HFF-Myc (cell line): ENCODE measurements around the gene ECHDC1.
"Not testable (repeated sequence)": the region's sequence is repeated elsewhere in the genome, so short reads cannot be mapped to it uniquely, and the experiment has no call there.

ENCODE experiments used
- DNase-seq: peaks from one replicate; pipeline ENCODE4 v3.0.0-alpha.2; 2011; ENCODE audit warnings: low read depth; ENCODE audit errors: extremely low read depth
- H3K4me3 ChIP-seq: replicated peaks from 2 replicates; pipeline ENCODE4 v1.5.1; 2011; ENCODE audit warnings: low read depth, mild to moderate bottlenecking, control low read depth, low read length
- CTCF ChIP-seq: IDR thresholded peaks from 2 replicates; pipeline ENCODE4 v1.5.1; 2012; ENCODE audit warnings: mild to moderate bottlenecking, low read depth, low read length, control low read depth; ENCODE audit errors: missing control alignments

Gene ECHDC1, protein sequence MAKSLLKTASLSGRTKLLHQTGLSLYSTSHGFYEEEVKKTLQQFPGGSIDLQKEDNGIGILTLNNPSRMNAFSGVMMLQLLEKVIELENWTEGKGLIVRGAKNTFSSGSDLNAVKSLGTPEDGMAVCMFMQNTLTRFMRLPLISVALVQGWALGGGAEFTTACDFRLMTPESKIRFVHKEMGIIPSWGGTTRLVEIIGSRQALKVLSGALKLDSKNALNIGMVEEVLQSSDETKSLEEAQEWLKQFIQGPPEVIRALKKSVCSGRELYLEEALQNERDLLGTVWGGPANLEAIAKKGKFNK

DNA sequence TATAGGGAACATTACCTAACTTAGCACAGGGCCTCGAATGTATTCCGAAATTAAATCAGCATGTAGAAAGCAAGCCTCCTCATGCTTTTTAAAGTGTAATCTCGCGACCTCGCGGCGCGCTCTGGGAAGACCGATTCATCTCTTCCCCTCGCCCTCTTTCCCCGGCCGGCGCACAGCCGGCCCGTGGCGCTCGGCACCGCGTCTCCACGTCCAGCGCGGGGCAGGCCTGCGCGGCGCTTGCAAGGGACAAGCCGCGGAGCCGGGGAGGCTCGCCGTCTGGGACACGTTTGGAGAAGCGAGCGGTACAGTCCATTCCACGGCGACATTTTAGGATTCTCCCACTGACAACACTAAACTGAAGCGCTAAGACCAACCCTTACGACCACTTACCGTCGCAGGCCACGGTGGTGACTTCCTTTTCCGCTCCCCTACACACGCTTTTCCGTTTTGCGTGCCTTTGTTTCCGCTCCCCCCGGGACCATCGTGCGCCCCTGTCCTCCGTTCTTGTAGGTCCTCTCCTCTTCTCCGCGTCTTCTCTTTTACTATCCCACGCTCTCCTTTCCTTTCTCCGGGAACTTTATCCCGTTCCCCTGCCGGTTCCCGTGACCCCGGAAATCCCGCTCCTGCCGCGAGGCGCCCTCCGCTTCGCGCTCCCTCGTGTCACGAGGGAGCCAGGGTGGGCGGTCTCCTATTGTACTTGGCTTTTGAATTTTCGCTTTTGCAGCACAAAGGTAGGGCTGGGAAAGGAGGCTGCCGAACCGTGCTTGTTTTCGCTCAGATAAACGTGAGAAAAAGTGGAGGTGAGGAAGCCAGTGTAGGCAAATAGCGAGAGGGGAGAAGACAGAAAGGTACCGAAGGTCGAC lies at the start of gene ECHDC1:
Gene ECHDC1, minus strand, starts transcription at position 664 of the 863 bp plus-strand sequence. CDS start 12,581 bp downstream, outside the sequence.
- DNase-seq: peak; percentile 56
- H3K4me3 ChIP-seq: peak within 1 kb of the TSS; percentile 92
- no peak for TF ChIP-seq CTCF

DNA sequence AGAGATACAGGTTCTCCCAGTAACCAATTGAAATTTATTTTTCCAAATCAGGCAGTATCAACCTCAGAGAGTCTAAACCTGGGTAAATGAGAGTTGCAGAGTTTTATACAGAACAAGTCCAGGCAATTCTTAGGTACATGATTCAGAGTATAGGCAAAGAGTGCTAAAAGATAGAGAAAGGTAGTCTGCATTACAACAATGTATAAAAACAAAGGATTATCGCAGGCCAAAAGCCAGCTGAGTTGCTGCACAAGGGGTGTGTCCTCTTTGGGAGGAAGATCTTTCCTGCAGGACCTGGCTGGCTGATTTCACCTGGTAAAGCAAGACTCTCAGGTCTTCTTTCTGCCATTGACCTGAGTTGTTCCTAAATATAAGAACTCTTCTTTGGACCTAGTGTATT lies 48.9 kb upstream of the ECHDC1 start:
- no peak for DNase-seq
- no peak for TF ChIP-seq CTCF
- H3K4me3 ChIP-seq: no peak overlapping the region

- DNase-seq: no peak
- TF ChIP-seq CTCF: no peak
- H3K4me3 ChIP-seq: no peak overlapping the region
Measured at GRCh38 chr6:127391094-127391953, 47.9 kb upstream of the ECHDC1 start.

GRCh38 chr6:127389706-127390105 lies 46.3 kb upstream of the ECHDC1 start:
- TF ChIP-seq CTCF: no peak
- no peak overlapping the region for H3K4me3 ChIP-seq
- DNase-seq: no peak

DNA sequence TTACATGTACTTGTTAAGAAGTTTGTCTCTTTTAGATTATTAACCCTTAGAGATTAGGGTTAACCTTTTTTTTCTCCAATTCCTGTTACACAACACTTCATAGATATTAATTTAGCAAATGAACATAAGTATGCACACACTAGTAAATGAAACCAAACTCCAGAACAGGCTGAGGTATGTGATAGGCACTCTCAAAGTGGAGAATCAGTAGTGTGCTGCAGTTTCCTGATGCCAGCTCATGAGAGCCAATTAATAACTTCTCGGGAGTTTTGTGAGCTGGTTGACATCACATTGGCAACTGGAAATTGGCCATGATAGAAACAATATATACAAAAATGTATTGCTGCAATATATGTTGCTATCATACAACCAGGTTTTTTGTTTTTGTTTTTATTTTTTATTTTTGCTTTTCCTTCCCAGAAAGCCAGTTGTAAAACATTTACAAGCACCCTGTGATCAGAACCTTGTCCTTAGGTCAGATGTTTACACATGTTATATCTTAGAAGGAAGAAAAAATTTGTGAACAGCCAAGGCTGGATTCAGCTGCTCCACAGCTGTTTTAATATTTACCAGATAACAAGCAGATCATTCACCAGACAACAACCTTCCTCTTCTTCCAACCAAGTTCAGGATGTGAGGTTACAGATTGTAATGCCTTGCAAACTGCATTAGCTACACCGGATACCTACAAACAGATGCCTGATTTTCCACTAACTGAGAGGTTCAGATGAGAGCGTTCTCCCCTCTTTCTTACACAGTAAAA lies 42.4 kb upstream of the ECHDC1 start:
- no peak for DNase-seq
- TF ChIP-seq CTCF: no peak
- no peak overlapping the region for H3K4me3 ChIP-seq

GRCh38 chr6:127384848-127385247 lies 41.4 kb upstream of the ECHDC1 start:
- H3K4me3 ChIP-seq, DNase-seq: not testable (repeated sequence)
